HepG2 (cell line): Measurements from ENCODE around the gene MUC4. TPM values are rescaled to one million over a fixed set of nuclear protein-coding genes. Genes with fewer than 3 reads are reported as not detected.

Source experiments
- ATAC-seq: fragments of 200-7000 bp; cut with Tn5 transposase; 3 replicates; pipeline ENCODE4 v1.9.1; 2020; ENCODE audit warnings: mild to moderate bottlenecking, moderate library complexity
- BruUV-seq: library from RNA; stranded (reverse); fragments of 400-500 nt; replicated peaks from 2 replicates; lab custom pipeline; 2021; lab: Mats Ljungman, UMichigan
- CTCF ChIA-PET: fragments of 300-600 bp; formaldehyde crosslinking; extraction: SDS; loops from one replicate; lab custom pipeline; 2021; ENCODE audit warnings: low total read pairs, inconsistent platforms, low intra/inter-chr PET ratio; lab: Yijun Ruan, JAX
- POLR2A ChIA-PET: fragments of 350-600 bp; sonication (Branson Sonifier 250); formaldehyde crosslinking; loops from one replicate; lab custom pipeline; 2020; ENCODE audit warnings: antibody characterized with exemption, inconsistent platforms; lab: Yijun Ruan, JAX
- DNase-seq: peaks from one replicate; pipeline ENCODE4 v3.0.0-alpha.2; 2015; ENCODE audit warnings: low spot score
- FAIRE-seq: peaks from 3 replicates; lab custom pipeline; 2011; peaks lifted over from hg19 to GRCh38; lab: Jason Lieb, UNC
- H2AFZ ChIP-seq: one replicate; pipeline ENCODE4 v1.6.1; 2011; ENCODE audit warnings: low read length, inconsistent platforms
- H3K27ac ChIP-seq: fragments of 300-600 bp; 3 replicates; pipeline ENCODE4 v1.8.0; 2011; ENCODE audit warnings: mixed run types, mild to moderate bottlenecking, mixed read lengths, low read length, inconsistent platforms; ENCODE audit not compliant: insufficient read depth; ENCODE audit errors: extremely low read length
- H3K27me3 ChIP-seq, 2 experiments: fragments of 200-600 bp in 1 of 2; 2 replicates in 1 of 2; 3 replicates in 1 of 2; pipeline versions ENCODE4 v1.6.0 to v1.8.0; 2011; ENCODE audit warnings: low read length in 2 of 2, mild to moderate bottlenecking in 2 of 2, moderate library complexity in 2 of 2, inconsistent platforms in 1 of 2; ENCODE audit not compliant: insufficient read depth in 2 of 2, control insufficient read depth in 1 of 2
- H3K36me3 ChIP-seq, 2 experiments: fragments of 200-600 bp in 1 of 2; replicated peaks in 1 of 2; 2 replicates in 1 of 2; 3 replicates in 1 of 2; pipeline versions ENCODE4 v1.5.1 to v1.8.0; 2011; ENCODE audit warnings: low read length in 2 of 2, inconsistent platforms in 1 of 2; ENCODE audit not compliant: insufficient read depth in 2 of 2, control insufficient read depth in 1 of 2
- H3K4me1 ChIP-seq: 2 replicates; pipeline ENCODE4 v1.5.1; 2012; ENCODE audit warnings: low read length, inconsistent platforms; ENCODE audit not compliant: insufficient read depth
- H3K4me2 ChIP-seq: 2 replicates; pipeline ENCODE4 v1.6.0; 2011; ENCODE audit warnings: low read depth, low read length, inconsistent platforms
- H3K4me3 ChIP-seq, 3 experiments: fragments of 200-600 bp in 1 of 3; sonication (generic), shearing (Covaris generic) in 1 of 3; replicated peaks in 1 of 3; 2 replicates each; pipeline ENCODE4 v1.5.1; 2011 to 2016; ENCODE audit warnings: low read length in 3 of 3, inconsistent platforms in 2 of 3, low read depth in 2 of 3, mild to moderate bottlenecking in 2 of 3, control low read depth in 1 of 3, mixed read lengths in 1 of 3; ENCODE audit not compliant: insufficient read depth in 1 of 3
- H3K79me2 ChIP-seq: one replicate; pipeline ENCODE4 v1.6.1; 2011; ENCODE audit warnings: low read length, inconsistent platforms; ENCODE audit not compliant: insufficient read depth
- H3K9ac ChIP-seq: 2 replicates; pipeline ENCODE4 v1.6.0; 2011; ENCODE audit warnings: mild to moderate bottlenecking, low read depth, low read length, inconsistent platforms; ENCODE audit not compliant: insufficient read depth
- H3K9me3 ChIP-seq: 2 replicates; pipeline ENCODE4 v1.5.1; 2012; ENCODE audit warnings: mild to moderate bottlenecking, low read length
- H4K20me1 ChIP-seq: 2 replicates; pipeline ENCODE4 v1.6.0; 2011; ENCODE audit warnings: inconsistent platforms, mild to moderate bottlenecking, low read length, moderate library complexity; ENCODE audit not compliant: insufficient read depth
- CREB1 ChIP-seq, 2 experiments: fragments of 450-650 bp in 1 of 2; IDR thresholded peaks; 2 replicates each; pipeline ENCODE4 v1.6.1; 2016 to 2017; ENCODE audit warnings: control low read depth in 1 of 2, mild to moderate bottlenecking in 1 of 2, missing compliant biosample characterization in 1 of 2, missing genetic modification characterization in 1 of 2
- ETV5 ChIP-seq: IDR thresholded peaks from 2 replicates; pipeline ENCODE4 v1.6.1; 2018; ENCODE audit warnings: missing biosample characterization, missing genetic modification reagents, inconsistent platforms, borderline replicate concordance
- EZH2 ChIP-seq: conservative IDR thresholded peaks from 2 replicates; pipeline ENCODE4 v1.6.1; 2012; ENCODE audit warnings: mild to moderate bottlenecking, low read depth, low read length, moderate library complexity
- FOXA3 ChIP-seq: IDR thresholded peaks from 2 replicates; pipeline ENCODE4 v1.6.1; 2016; ENCODE audit warnings: missing genetic modification reagents, missing compliant biosample characterization
- FOXJ3 ChIP-seq: sonication (generic); formaldehyde crosslinking; IDR thresholded peaks from 2 replicates; pipeline ENCODE4 v1.4.0; 2020; ENCODE audit warnings: missing genetic modification reagents, mild to moderate bottlenecking, borderline replicate concordance
- HMG20A ChIP-seq: IDR thresholded peaks from 2 replicates; pipeline ENCODE4 v1.6.1; 2016; ENCODE audit warnings: borderline replicate concordance
- NFE2L2 ChIP-seq: fragments of 150-350 bp; IDR thresholded peaks from 2 replicates; pipeline ENCODE4 v1.6.1; 2014; ENCODE audit warnings: low read length
- SYNCRIP ChIP-seq: fragments of 200-400 bp; formaldehyde crosslinking; IDR thresholded peaks from 2 replicates; pipeline ENCODE4 v1.6.1; 2018; ENCODE audit warnings: mild to moderate bottlenecking, low read depth, low read length; ENCODE audit not compliant: insufficient read depth
- ZNF224 ChIP-seq: sonication (generic); formaldehyde crosslinking; IDR thresholded peaks from 2 replicates; pipeline ENCODE4 v1.5.0; 2020; ENCODE audit warnings: mild to moderate bottlenecking, missing genetic modification reagents
- ZNF441 ChIP-seq: sonication (generic); formaldehyde crosslinking; IDR thresholded peaks from 2 replicates; pipeline ENCODE4 v1.7.0; 2021; ENCODE audit warnings: missing genetic modification reagents, borderline replicate concordance
- ZNF550 ChIP-seq: sonication (generic); formaldehyde crosslinking; IDR thresholded peaks from 2 replicates; pipeline ENCODE4 v1.4.0; 2020; ENCODE audit warnings: mild to moderate bottlenecking, missing genetic modification reagents, borderline replicate concordance
- ZNF558 ChIP-seq: sonication (generic); formaldehyde crosslinking; IDR thresholded peaks from 2 replicates; pipeline ENCODE4 v1.9.0; 2022; ENCODE audit warnings: mild to moderate bottlenecking, missing genetic modification reagents, borderline replicate concordance
- ZNF619 ChIP-seq: sonication (generic); formaldehyde crosslinking; IDR thresholded peaks from 2 replicates; pipeline ENCODE4 v1.4.0; 2020; ENCODE audit warnings: mild to moderate bottlenecking, missing genetic modification reagents
- ZNF777 ChIP-seq: sonication (generic); formaldehyde crosslinking; IDR thresholded peaks from 2 replicates; pipeline ENCODE4 v1.4.0; 2020; ENCODE audit warnings: missing genetic modification reagents
- WGBS: methylation state at CpG from one replicate; pipeline ENCODE4 v1.1.6; 2017; ENCODE audit warnings: low lambda C conversion rate; 5-methylcytosine and 5-hydroxymethylcytosine counted together
- in situ Hi-C: cut with HindIII; loops from 2 replicates; pipeline ENCODE4 v1.10.0; 2017; ENCODE audit warnings: low pct_unique_long_range_greater_than_20kb; ENCODE audit not compliant: extremely low pct_ligation_motif_present
- intact Hi-C: fragments of 100-400 bp; cut with micrococcal nuclease; formaldehyde crosslinking; loops from one replicate; pipeline ENCODE4 v1.10.0; 2022; ENCODE audit not compliant: unreplicated experiment
- polyA plus RNA-seq, 8 experiments: library from polyadenylated mRNA; depleted of rRNA in 3 of 8; stranded (reverse) in 7 of 8; unstranded in 1 of 8; fragments of >200 nt; fragmentation: Illumina TruSeq in 4 of 8; extraction: Trizol in 4 of 8; gene quantifications; 2 replicates each; pipeline versions ENCODE4 v1.2.1 to v1.2.3, GENCODE V29; 2011 to 2016; ENCODE audit warnings: low read depth in 4 of 8, missing spikeins in 1 of 8, mixed read lengths in 1 of 8; ENCODE audit not compliant: insufficient read depth in 1 of 8
- total RNA-seq, 5 experiments: library from RNA; depleted of rRNA; stranded (reverse); fragments of >200 nt; fragmentation: Illumina TruSeq; extraction: Trizol; gene quantifications; 2 replicates each; pipeline ENCODE4 v1.2.3, GENCODE V29; 2016; ENCODE audit warnings: low read depth in 1 of 5
- TF ChIP-seq, protein P1 (sequence below): sonication (generic); formaldehyde crosslinking; IDR thresholded peaks from 2 replicates; pipeline ENCODE4 v1.5.0; 2020; ENCODE audit warnings: missing genetic modification reagents

The MUC4 gene
- total and polyA plus RNA-seq, 2 of the 13 experiments (the other 11 are each of a cell fraction or from before 2014, with no cell fraction given) = not detected

DNA sequence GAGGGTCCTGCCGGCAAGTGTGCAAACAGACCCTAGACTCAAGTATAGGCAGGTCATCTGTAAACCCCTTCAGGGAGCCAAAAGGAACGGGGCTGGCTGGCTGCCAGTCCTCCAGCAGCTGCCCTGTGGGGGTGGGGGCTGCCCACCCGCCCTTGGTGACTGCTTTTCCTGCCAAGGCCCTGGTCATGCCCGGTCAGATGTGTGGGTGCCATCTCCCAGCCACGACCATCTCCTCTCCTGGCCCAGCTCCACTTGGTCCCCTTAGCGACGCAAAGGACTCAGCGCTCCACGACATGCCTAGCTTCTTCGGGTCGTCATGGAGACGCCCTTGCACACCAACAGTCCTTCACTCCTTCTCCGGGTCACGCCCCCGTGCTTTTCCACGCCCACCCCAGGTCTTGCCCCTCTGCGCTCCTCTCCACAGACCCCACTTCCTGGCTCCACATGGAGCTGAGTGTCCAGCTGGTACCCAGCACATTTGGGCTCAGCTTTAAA is 2.4 kb downstream of the MUC4 start (continued):
- TF ChIP-seq FOXJ3 = no peak

DNA sequence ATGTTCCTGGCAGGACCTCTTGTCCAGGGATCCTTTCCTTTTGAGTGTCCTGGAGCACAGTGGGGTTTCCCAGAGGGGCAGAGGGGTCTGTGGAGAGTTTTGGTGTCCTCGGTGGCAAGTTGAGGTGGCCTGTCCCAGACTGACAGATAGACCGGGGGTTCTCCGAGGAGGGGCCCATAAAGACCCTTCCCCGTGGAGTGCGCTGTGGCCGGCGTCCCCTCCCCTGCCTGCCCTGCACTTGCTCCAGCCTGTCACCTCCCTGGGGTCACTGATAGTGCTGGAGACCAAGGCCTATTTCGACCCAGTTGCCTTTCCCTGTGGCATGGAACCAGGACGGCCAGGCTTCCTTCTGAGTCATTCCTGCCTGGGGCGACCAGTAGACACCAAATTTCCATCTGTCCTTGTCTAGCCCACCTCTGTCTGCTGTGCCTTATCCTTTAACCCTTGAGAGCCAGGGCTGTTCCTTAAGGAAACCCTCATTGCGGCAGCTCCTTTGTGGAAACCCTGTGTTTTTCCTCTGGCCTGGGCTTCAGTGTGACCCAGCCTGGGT is 2.9 kb downstream of the MUC4 start:
- Histone ChIP-seq H4K20me1 (no peaks in the 10 kb centered on the region), H3K9me3 (no peaks in the 10 kb centered on the region), H3K27me3 (peaks cover 23 to 82% of the 10 kb centered on the region in 2 experiments), H3K4me1 (no peaks in the 10 kb centered on the region), H3K27ac (no peak overlapping the region), H3K79me2 (no peaks in the 10 kb centered on the region), H2AFZ (no peak overlapping the region), H3K36me3 (no peaks in the 10 kb centered on the region), H3K4me3 (no peak overlapping the region), H3K4me2 (no peak overlapping the region), H3K9ac (no peak overlapping the region)
- WGBS = 50% methylated on average over 2 of the region's 11 CpGs
- DNase-seq (no peak), ATAC-seq (no peak), FAIRE-seq (no peak)
- in situ Hi-C loops = no loop called here
- no TSS peak for BruUV-seq
- intact Hi-C loops = no loop called here
- CTCF ChIA-PET = no interaction called here
- no peak for TF ChIP-seq EZH2
- no peak for TF ChIP-seq ZNF777
- POLR2A ChIA-PET = no interaction called here

DNA sequence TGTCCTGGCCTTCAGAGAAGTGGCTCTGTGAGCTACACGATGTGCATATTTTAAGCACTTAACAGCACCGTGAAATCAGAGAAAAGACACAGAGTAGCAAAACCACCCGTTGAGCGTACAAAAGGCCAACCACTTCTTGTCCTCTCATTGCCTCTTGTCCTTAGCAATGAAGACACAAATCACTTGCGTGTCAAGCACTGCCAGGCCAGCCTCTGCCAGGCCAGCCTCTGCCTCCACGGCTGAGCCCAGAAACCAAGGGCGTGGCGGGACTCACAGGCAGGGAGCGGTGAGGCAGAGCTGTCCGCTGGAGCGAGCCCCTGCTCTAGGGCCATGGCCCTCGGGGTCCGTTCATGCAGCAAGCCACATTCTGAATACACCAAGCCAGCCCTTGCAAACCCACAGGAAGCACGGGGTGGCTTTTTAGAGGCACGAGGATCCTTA is 4.0 kb downstream of the MUC4 start:
- Histone ChIP-seq H2AFZ (no peak overlapping the region), H3K4me3 (no peak overlapping the region), H3K4me1 (no peaks in the 10 kb centered on the region), H3K9ac (no peak overlapping the region), H3K27me3 (peaks cover 20 to 85% of the 10 kb centered on the region in 2 experiments), H3K79me2 (no peaks in the 10 kb centered on the region), H3K36me3 (no peaks in the 10 kb centered on the region), H3K9me3 (no peaks in the 10 kb centered on the region), H3K4me2 (no peak overlapping the region), H4K20me1 (no peaks in the 10 kb centered on the region), H3K27ac (no peak overlapping the region)
- in situ Hi-C loops = no loop called here
- BruUV-seq = no TSS peak
- FAIRE-seq (no peak), DNase-seq (no peak), ATAC-seq (no peak)
- WGBS = 66% methylated on average over 7 of the region's 15 CpGs
- intact Hi-C loops = no loop called here
- ChIA-PET POLR2A (no interaction called here), CTCF (no interaction called here)
- TF ChIP-seq NFE2L2 = no peak
- no peak for TF ChIP-seq CREB1 (IDR thresholded peaks at IDR 0.05)
- TF ChIP-seq CREB1 (CRISPR knock-in tag; IDR thresholded peaks at IDR 0.05) = no peak
- no peak for TF ChIP-seq ETV5 (CRISPR knock-in tag)
- no peak for TF ChIP-seq SYNCRIP
- no peak for TF ChIP-seq ZNF441 (CRISPR knock-in tag)
- TF ChIP-seq ZNF224 (CRISPR knock-in tag) = no peak
- no peak for TF ChIP-seq ZNF558 (CRISPR knock-in tag)
- TF ChIP-seq, protein P1, sequence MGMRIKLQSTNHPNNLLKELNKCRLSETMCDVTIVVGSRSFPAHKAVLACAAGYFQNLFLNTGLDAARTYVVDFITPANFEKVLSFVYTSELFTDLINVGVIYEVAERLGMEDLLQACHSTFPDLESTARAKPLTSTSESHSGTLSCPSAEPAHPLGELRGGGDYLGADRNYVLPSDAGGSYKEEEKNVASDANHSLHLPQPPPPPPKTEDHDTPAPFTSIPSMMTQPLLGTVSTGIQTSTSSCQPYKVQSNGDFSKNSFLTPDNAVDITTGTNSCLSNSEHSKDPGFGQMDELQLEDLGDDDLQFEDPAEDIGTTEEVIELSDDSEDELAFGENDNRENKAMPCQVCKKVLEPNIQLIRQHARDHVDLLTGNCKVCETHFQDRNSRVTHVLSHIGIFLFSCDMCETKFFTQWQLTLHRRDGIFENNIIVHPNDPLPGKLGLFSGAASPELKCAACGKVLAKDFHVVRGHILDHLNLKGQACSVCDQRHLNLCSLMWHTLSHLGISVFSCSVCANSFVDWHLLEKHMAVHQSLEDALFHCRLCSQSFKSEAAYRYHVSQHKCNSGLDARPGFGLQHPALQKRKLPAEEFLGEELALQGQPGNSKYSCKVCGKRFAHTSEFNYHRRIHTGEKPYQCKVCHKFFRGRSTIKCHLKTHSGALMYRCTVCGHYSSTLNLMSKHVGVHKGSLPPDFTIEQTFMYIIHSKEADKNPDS = no peak
- TF ChIP-seq HMG20A (CRISPR knock-in tag) = no peak
- TF ChIP-seq ZNF619 (CRISPR knock-in tag) = no peak
- TF ChIP-seq FOXA3 (CRISPR knock-in tag) = no peak
- TF ChIP-seq ZNF550 = no peak
